KMS-11 (cell line): ENCODE measurements around the gene IFT57.

Source experiments
- H2AFZ ChIP-seq: fragments of 200-600 bp; sonication (generic); 2 replicates; pipeline ENCODE4 v1.6.1; 2016; ENCODE audit warnings: antibody characterized with exemption, mixed run types, low read depth
- H3K27ac ChIP-seq: fragments of 200-600 bp; sonication (generic); 2 replicates; pipeline ENCODE4 v1.6.1; 2016; ENCODE audit warnings: mild to moderate bottlenecking, mixed run types
- H3K27me3 ChIP-seq: fragments of 200-600 bp; sonication (generic); 2 replicates; pipeline ENCODE4 v1.6.1; 2017; ENCODE audit warnings: mild to moderate bottlenecking, low read depth, mixed run types, moderate library complexity; ENCODE audit not compliant: insufficient read depth
- H3K36me3 ChIP-seq: fragments of 200-600 bp; sonication (generic); 2 replicates; pipeline ENCODE4 v1.6.1; 2017; ENCODE audit warnings: mild to moderate bottlenecking, mixed run types; ENCODE audit not compliant: insufficient read depth
- H3K4me1 ChIP-seq: fragments of 200-600 bp; sonication (generic); 2 replicates; pipeline ENCODE4 v1.6.1; 2016; ENCODE audit warnings: mild to moderate bottlenecking, low read depth, mixed run types; ENCODE audit not compliant: poor library complexity, severe bottlenecking
- H3K4me2 ChIP-seq: fragments of 200-600 bp; sonication (generic); 2 replicates; pipeline ENCODE4 v1.7.0; 2016; ENCODE audit warnings: mild to moderate bottlenecking, mixed run types
- H3K4me3 ChIP-seq: fragments of 200-600 bp; sonication (generic); IDR thresholded peaks from 2 replicates; pipeline ENCODE4 v1.6.1; 2017; ENCODE audit warnings: low read depth, low read length, mixed read lengths; ENCODE audit not compliant: insufficient read depth
- H3K79me2 ChIP-seq: fragments of 200-600 bp; sonication (generic); 2 replicates; pipeline ENCODE4 v1.6.1; 2016; ENCODE audit warnings: low read depth, mixed run types; ENCODE audit not compliant: insufficient read depth
- H3K9ac ChIP-seq: fragments of 200-600 bp; sonication (generic); 2 replicates; pipeline ENCODE4 v1.6.1; 2016; ENCODE audit warnings: mild to moderate bottlenecking, mixed run types
- H4K20me1 ChIP-seq: fragments of 200-600 bp; sonication (generic); 2 replicates; pipeline ENCODE4 v1.6.1; 2016; ENCODE audit warnings: mild to moderate bottlenecking, mixed run types; ENCODE audit not compliant: insufficient read depth
- CTCF ChIP-seq: fragments of 200-600 bp; sonication (generic); conservative IDR thresholded peaks from 2 replicates; pipeline ENCODE4 v1.6.1; 2017; ENCODE audit warnings: low read depth, mild to moderate bottlenecking, antibody characterized with exemption, low read length, moderate library complexity, mixed read lengths

The IFT57 gene

GRCh38 chr3:108202080-108202479 lies 20.1 kb downstream of the IFT57 start:
- H3K9ac ChIP-seq = no peak overlapping the region
- no peaks in the 10 kb centered on the region for H3K79me2 ChIP-seq
- H4K20me1 ChIP-seq = no peaks in the 10 kb centered on the region
- no peak overlapping the region for H3K4me2 ChIP-seq
- no peak overlapping the region for H3K4me3 ChIP-seq
- H3K27me3 ChIP-seq = no peaks in the 10 kb centered on the region
- H3K27ac ChIP-seq = no peak overlapping the region
- no peak overlapping the region for H2AFZ ChIP-seq
- TF ChIP-seq CTCF = no peak
- no peaks in the 10 kb centered on the region for H3K36me3 ChIP-seq
- H3K4me1 ChIP-seq = no peaks in the 10 kb centered on the region

GRCh38 chr3:108201258-108201657 lies 21.0 kb downstream of the IFT57 start:
- Histone ChIP-seq H3K4me1 (no peaks in the 10 kb centered on the region), H3K27me3 (no peaks in the 10 kb centered on the region), H4K20me1 (no peaks in the 10 kb centered on the region), H3K4me2 (no peak overlapping the region), H3K27ac (no peak overlapping the region), H3K4me3 (no peak overlapping the region), H3K9ac (no peak overlapping the region), H2AFZ (no peak overlapping the region), H3K36me3 (no peaks in the 10 kb centered on the region), H3K79me2 (no peaks in the 10 kb centered on the region)
- TF ChIP-seq CTCF = no peak

- H3K79me2 ChIP-seq = no peaks in the 10 kb centered on the region
- H3K27me3 ChIP-seq = no peaks in the 10 kb centered on the region
- no peak overlapping the region for H3K4me2 ChIP-seq
- H3K4me3 ChIP-seq = no peak overlapping the region
- TF ChIP-seq CTCF = no peak
- no peak overlapping the region for H3K9ac ChIP-seq
- no peaks in the 10 kb centered on the region for H4K20me1 ChIP-seq
- no peak overlapping the region for H3K27ac ChIP-seq
- H3K36me3 ChIP-seq = no peaks in the 10 kb centered on the region
- no peaks in the 10 kb centered on the region for H3K4me1 ChIP-seq
- H2AFZ ChIP-seq = no peak overlapping the region
Measured at GRCh38 chr3:108200578-108200977, 21.6 kb downstream of the IFT57 start.

DNA sequence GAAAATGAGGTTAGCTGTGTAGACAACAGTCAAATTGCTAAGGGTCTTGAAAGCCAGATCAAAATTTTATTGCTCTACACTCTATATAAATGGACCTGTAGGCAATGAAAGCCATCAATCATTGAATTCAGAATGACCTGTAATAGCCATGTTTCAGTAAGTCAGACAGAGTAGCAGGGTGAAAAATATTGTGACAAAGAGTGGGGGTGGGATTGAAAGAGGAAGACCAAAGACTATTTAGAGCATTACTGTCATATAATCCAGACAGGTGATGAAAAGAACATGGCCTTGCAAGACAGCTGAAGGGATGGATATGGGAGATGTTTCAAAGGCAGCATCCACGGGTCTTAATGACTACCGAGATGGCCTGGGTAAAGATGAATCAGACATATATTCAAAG lies 22.2 kb downstream of the IFT57 start:
- Histone ChIP-seq H3K79me2 (no peaks in the 10 kb centered on the region), H3K27ac (no peak overlapping the region), H3K4me1 (no peaks in the 10 kb centered on the region), H3K27me3 (no peaks in the 10 kb centered on the region), H3K9ac (no peak overlapping the region), H3K4me2 (no peak overlapping the region), H3K36me3 (no peaks in the 10 kb centered on the region), H4K20me1 (no peaks in the 10 kb centered on the region), H2AFZ (no peak overlapping the region), H3K4me3 (no peak overlapping the region)
- TF ChIP-seq CTCF = no peak

DNA sequence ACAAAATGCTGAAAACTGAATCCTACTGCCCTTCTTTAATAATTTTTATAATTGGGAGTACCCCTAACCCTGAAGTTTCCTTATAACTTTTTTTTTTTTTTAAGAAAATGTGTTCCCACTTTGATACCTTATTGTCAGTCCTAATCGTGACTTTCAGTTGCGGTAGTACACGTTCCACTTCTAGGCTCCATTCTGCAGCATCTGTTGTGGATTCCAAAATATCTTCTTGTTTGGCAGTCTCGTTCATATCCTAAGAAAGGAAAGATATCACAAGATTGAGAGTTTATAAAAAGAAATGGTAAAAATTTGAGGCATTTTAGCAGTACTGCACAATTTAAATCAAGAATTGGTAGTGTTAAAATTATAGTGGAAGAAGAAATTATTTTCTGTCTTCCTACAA lies 30.8 kb downstream of the IFT57 start:
- Histone ChIP-seq H3K79me2 (no peaks in the 10 kb centered on the region), H3K4me1 (no peaks in the 10 kb centered on the region), H3K27me3 (no peaks in the 10 kb centered on the region), H3K36me3 (no peaks in the 10 kb centered on the region), H3K27ac (no peak overlapping the region), H3K4me3 (no peak overlapping the region), H3K4me2 (no peak overlapping the region), H3K9ac (no peak overlapping the region), H2AFZ (no peak overlapping the region), H4K20me1 (no peaks in the 10 kb centered on the region)
- no peak for TF ChIP-seq CTCF
